IPS-18c (cell line): ENCODE measurements around the gene ITFG1.

ENCODE experiments used
- H3K4me3 ChIP-seq: 2 replicates; pipeline ENCODE4 v1.7.0; 2013; ENCODE audit warnings: low read depth, mild to moderate bottlenecking, low read length, moderate library complexity; ENCODE audit not compliant: insufficient read depth
- H3K9me3 ChIP-seq: one replicate; pipeline ENCODE4 v1.6.1; 2013; ENCODE audit warnings: mild to moderate bottlenecking, low read length, moderate library complexity; ENCODE audit not compliant: control insufficient read depth, insufficient read depth

Gene ITFG1

GRCh38 chr16:47316442-47317015 is 144.3 kb downstream of the ITFG1 start:
- H3K9me3 ChIP-seq, result no peaks in the 10 kb centered on the region

GRCh38 chr16:47311738-47312505 is 148.9 kb downstream of the ITFG1 start:
- no peaks in the 10 kb centered on the region for H3K9me3 ChIP-seq
- H3K4me3 ChIP-seq, result no peak overlapping the region

More at GRCh38 chr16:47316442-47317015, 144.3 kb downstream of the ITFG1 start:
- H3K4me3 ChIP-seq, result no peak overlapping the region

- Histone ChIP-seq H3K9me3 (no peaks in the 10 kb centered on the region), H3K4me3 (no peak overlapping the region)
Measured at GRCh38 chr16:47310792-47311211, 150.1 kb downstream of the ITFG1 start.

- Histone ChIP-seq H3K4me3 (no peak overlapping the region), H3K9me3 (no peaks in the 10 kb centered on the region)
Measured at GRCh38 chr16:47309581-47310312, 151.1 kb downstream of the ITFG1 start.

- no peak overlapping the region for H3K4me3 ChIP-seq
Measured at GRCh38 chr16:47308601-47309000, 152.3 kb downstream of the ITFG1 start.

GRCh38 chr16:47304563-47304962 is 156.3 kb downstream of the ITFG1 start:
- Histone ChIP-seq H3K9me3 (no peaks in the 10 kb centered on the region), H3K4me3 (no peak overlapping the region)

More at GRCh38 chr16:47308601-47309000, 152.3 kb downstream of the ITFG1 start:
- no peaks in the 10 kb centered on the region for H3K9me3 ChIP-seq

- Histone ChIP-seq H3K4me3 (no peak overlapping the region), H3K9me3 (peaks cover 4% of the 10 kb centered on the region)
Measured at GRCh38 chr16:47299587-47299986, 161.3 kb downstream of the ITFG1 start.

- Histone ChIP-seq H3K9me3 (no peaks in the 10 kb centered on the region), H3K4me3 (no peak overlapping the region)
Measured at GRCh38 chr16:47284999-47285398, 175.9 kb downstream of the ITFG1 start.

- Histone ChIP-seq H3K4me3 (no peak overlapping the region), H3K9me3 (no peaks in the 10 kb centered on the region)
Measured at GRCh38 chr16:47278306-47278970, 182.4 kb downstream of the ITFG1 start.

- no peak overlapping the region for H3K4me3 ChIP-seq
- no peaks in the 10 kb centered on the region for H3K9me3 ChIP-seq
Measured at GRCh38 chr16:47276522-47276921, 184.3 kb downstream of the ITFG1 start.

GRCh38 chr16:47262938-47263337 is 197.9 kb downstream of the ITFG1 start:
- H3K9me3 ChIP-seq, result no peaks in the 10 kb centered on the region
- H3K4me3 ChIP-seq, result no peak overlapping the region

GRCh38 chr16:47260503-47260902 is 200.4 kb downstream of the ITFG1 start:
- Histone ChIP-seq H3K9me3 (no peaks in the 10 kb centered on the region), H3K4me3 (no peak overlapping the region)

GRCh38 chr16:47258874-47259461 is 201.9 kb downstream of the ITFG1 start:
- Histone ChIP-seq H3K4me3 (no peak overlapping the region), H3K9me3 (no peaks in the 10 kb centered on the region)

- Histone ChIP-seq H3K9me3 (no peaks in the 10 kb centered on the region), H3K4me3 (no peak overlapping the region)
Measured at GRCh38 chr16:47254756-47255155, 206.1 kb downstream of the ITFG1 start.

- Histone ChIP-seq H3K4me3 (no peak overlapping the region), H3K9me3 (no peaks in the 10 kb centered on the region)
Measured at GRCh38 chr16:47250983-47251382, 209.9 kb downstream of the ITFG1 start.

- H3K4me3 ChIP-seq, result no peak overlapping the region
Measured at GRCh38 chr16:47247690-47248089, 213.2 kb downstream of the ITFG1 start.

GRCh38 chr16:47244206-47244605 is 216.7 kb downstream of the ITFG1 start:
- no peaks in the 10 kb centered on the region for H3K9me3 ChIP-seq
- H3K4me3 ChIP-seq, result no peak overlapping the region

More at GRCh38 chr16:47247690-47248089, 213.2 kb downstream of the ITFG1 start:
- no peaks in the 10 kb centered on the region for H3K9me3 ChIP-seq
